Measurements from ENCODE around the gene S100A6.
A peak's percentile ranks its signal among the peaks of the same experiment; 100 is the strongest.
"Not testable (repeated sequence)": the region's sequence is repeated elsewhere in the genome, so short reads cannot be mapped to it uniquely, and the experiment has no call there.

S100A6 gene

DNA sequence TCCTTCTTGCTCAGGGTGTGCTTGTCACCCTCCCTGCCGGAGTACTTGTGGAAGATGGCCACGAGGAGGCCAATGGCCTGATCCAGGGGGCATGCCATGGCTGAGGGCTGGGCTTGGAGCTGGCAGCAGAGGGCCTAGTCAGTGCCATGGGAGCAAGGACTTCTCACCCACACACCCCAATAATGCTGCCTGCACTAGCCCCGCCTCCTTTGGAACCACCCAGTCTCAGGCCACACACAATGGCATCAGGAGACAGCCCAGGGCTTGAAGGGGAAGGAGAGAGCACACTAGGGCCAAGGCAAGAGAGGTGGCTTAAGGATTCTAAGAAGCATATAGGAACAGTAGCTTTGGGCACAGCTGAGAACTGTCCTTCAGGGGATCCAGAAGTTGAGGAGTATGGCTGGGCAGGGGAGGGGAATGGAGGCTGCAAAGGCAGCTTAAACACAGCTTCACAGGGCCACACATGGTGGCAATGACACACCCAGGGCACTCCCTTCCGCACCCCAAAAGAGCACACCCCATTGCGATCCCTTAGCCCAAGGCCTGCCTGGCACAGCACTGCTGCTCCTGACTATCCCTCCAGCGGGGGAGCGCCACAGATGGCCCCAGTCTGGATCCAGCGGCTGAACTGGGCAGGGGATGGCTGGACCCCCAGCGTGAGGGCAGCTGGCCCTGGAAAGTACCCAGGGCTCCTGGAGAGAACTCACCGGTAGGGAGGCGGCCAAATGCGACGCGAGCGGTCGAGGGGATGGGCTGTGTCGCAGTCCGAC is at the start of gene S100A6:
TSS of gene S100A6 (minus strand) at position 750 of the 770 bp plus-strand sequence. CDS start at position 98, 652 bp downstream.
- peak in 4 of 6 experiments; percentile 31 to 72 (median 48) for DNase-seq

DNA sequence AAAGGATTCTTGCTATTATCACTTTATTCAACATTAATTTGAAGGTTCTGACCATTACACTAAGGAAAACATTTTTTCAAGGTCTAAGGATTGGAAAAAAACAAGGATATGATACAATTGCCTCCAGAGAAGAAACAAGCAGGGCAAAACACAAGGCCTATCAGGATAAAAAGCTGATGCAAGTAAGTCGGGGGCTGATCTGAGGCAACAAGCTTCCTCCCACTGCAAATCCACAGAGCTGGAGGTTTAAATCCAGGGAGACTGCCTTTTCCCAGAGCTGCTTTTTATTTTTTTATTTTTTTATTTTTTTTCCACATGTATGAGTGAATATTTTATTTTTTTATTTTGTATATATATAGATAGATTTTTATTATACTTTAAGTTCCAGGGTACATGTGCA is 49.2 kb upstream of the S100A6 start:
- DNase-seq = no peak

DNA sequence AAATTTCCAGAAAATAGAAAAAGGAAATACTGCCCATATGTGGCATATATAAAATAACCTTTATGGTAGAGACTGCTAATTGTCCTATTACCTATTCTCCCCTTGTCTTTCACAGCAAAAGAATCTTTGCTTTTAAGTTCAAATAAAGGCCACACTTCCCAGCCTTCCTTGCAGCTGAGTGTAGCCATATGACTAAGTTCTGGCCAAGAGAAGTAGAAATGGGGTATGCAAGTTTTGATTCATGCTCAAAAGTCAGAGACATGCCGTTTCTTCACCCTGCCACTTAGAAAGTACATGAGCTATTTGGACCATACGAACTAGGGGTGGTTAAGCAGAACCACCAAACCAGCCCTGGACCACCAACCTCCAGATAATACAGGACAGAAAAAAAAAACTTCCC is 48.2 kb upstream of the S100A6 start:
- DNase-seq = no peak

DNA sequence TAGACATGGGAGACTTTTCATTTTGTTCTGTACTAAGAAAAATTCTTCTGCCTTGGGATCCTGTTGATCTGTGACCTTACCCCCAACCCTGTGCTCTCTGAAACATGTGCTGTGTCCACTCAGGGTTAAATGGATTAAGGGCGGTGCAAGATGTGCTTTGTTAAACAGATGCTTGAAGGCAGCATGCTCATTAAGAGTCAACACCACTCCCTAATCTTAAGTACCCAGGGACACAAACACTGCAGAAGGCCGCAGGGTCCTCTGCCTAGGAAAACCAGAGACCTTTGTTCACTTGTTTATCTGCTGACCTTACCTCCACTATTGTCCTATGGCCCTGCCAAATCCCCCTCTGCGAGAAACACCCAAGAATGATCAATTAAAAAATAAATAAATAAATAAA is 47.7 kb upstream of the S100A6 start:
- not testable (repeated sequence) for DNase-seq

DNA sequence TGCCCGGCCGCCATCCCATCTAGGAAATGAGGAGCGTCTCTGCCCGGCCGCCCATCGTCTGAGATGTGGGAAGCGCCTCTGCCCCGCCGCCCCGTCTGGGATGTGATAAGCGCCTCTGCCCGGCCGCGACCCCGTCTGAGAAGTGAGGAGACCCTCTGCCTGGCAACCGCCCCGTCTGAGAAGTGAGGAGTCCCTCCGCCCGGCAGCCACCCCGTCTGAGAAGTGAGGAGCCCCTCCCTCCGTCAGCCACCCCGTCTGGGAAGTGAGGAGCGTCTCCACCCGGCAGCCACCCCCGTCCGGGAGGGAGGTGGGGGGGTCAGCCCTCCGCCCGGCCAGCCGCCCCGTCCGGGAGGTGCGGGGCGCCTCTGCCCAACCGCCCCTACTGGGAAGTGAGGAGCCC is 47.0 kb upstream of the S100A6 start:
- not testable (repeated sequence) for DNase-seq

GRCh38 chr1:153578936-153579335 is 43.1 kb upstream of the S100A6 start:
- no peak for DNase-seq

DNA sequence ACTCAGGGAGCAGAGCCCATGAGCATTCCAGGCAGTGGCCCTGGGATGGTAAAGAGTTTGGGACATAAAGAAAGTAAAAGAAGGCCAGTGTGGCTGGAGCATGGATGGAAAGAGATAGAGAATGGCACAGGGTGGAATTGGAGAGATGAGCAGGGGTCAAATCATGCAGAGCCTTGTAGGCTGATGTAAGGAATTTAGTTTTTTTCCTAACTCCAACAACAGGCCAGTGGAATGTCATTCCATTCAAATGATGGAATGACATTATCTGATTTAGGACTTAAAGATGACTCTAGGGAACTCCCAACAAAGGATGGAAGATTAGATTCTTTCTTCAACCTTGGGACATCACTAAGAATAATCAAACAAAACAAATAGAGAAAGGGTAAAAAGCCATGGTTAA is 42.7 kb upstream of the S100A6 start:
- no peak for DNase-seq

DNA sequence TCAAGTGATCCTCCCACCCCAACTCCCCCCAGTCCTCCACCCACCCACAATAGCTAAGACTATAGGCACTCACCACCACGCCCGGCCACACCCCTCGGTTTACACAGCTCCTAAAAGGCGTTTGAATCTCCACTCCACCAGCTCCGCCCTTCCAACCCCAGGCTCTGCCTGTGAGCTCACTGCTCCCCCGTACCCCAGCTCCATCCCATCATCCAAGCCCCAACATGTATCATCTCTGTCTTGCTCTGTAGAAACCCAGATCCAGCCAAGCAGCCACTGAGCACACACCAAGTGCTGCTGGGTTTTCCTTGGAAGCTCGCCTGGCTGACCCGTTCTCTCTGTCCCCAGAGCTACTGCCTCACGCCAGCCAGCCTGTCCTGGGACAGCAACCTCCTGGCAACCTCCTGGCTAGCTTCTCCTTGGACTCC is 41.8 kb upstream of the S100A6 start:
- no peak for DNase-seq

- DNase-seq = no peak
Measured at GRCh38 chr1:153577138-153577537, 41.3 kb upstream of the S100A6 start.

DNA sequence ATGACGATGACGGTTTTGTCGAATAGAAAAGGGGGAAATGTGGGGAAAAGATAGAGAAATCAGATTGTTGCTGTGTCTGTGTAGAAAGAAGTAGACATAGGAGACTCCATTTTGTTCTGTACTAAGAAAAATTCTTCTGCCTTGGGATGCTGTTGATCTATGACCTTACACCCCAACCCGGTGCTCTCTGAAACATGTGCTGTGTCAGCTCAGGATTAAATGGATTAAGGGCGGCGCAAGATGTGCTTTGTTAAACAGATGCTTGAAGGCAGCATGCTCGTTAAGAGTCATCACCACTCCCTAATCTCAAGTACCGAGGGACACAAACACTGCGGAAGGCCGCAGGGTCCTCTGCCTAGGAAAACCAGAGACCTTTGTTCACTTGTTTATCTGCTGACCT is 39.7 kb upstream of the S100A6 start:
- not testable (repeated sequence) for DNase-seq

GRCh38 chr1:153575081-153575491 is 39.3 kb upstream of the S100A6 start:
- not testable (repeated sequence) for DNase-seq

DNA sequence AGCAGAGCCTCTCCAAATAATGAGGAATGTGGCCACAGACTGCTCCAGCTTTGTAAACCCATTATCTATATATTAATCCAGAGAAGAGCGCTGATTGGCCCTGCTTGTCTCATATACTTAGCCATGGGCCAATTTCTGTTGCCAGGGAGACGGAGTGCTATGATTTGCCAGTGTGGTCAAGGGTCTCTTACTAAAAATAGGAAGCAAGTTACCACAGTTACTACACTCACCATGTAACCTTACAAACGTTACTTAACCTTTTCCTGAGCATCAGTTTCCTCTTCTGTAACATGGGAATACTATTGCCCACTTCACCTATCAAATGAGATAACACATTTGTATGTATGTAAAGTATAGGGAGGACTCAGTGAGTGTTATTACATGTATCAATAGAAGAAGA is 37.6 kb upstream of the S100A6 start:
- no peak for DNase-seq

- peak; percentile 2 to 42 (median 27) for DNase-seq
Measured at GRCh38 chr1:153572569-153573015, 36.8 kb upstream of the S100A6 start.

- no peak for DNase-seq
Measured at GRCh38 chr1:153571706-153572105, 35.9 kb upstream of the S100A6 start.

DNA sequence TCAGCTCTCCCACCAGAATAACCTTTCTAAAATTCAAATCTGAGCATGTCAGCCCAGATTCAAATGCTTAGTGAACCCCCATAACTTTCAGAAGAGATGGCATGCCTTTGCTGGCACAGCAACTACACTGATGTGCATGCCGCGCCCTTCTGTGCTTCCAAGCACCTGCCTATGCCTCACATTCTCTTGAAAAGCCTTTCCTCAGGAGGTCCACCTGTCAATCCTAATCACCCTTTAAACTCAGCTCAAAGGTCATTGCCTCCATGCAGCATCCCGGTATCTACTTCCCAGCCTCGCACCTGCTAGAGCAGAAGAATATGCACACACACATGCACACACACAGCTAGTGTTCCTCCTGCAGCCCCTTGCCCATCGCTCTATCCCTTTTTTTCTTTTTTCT is 35.1 kb upstream of the S100A6 start:
- DNase-seq = no peak

- no peak for DNase-seq
Measured at GRCh38 chr1:153569465-153569864, 33.7 kb upstream of the S100A6 start.

- DNase-seq = peak; percentile 42 to 85 (median 70)
Measured at GRCh38 chr1:153568367-153569099, 32.7 kb upstream of the S100A6 start.

DNA sequence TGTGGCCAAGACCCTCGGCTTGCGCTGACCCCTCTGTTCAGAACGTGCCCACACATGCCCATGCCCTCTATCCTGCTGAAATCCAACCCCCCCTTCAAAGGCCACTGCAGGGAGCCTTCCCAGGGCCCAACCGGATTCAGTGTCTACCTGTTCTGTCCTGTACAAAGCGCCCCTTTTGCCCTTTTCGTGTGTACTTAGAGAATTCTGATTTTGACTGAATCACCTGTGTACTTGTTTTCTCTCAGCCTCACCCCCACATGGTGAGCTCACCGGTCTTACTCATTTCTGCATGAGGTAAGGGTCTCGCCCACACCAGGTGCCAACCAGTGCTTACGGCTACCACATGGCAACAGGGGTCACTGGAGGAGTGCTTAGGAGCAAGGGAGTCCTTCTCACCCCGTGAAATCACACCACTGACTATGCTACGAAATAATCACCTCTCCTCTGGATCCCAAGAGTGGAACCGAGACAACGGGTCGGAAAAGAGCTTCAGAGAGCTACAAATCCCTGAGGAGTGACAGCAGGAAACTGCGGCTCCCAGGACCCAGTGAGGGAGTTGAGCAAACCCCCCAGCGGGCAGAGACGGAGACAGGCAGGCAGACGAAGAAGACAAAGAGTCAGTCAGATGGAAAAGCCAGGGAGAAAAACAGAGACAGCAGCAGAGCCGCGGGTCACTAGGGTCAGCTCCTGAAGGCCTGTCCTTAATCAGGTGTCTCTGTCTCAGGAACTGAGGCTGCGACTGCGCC is 32.0 kb upstream of the S100A6 start:
- no peak for DNase-seq

DNA sequence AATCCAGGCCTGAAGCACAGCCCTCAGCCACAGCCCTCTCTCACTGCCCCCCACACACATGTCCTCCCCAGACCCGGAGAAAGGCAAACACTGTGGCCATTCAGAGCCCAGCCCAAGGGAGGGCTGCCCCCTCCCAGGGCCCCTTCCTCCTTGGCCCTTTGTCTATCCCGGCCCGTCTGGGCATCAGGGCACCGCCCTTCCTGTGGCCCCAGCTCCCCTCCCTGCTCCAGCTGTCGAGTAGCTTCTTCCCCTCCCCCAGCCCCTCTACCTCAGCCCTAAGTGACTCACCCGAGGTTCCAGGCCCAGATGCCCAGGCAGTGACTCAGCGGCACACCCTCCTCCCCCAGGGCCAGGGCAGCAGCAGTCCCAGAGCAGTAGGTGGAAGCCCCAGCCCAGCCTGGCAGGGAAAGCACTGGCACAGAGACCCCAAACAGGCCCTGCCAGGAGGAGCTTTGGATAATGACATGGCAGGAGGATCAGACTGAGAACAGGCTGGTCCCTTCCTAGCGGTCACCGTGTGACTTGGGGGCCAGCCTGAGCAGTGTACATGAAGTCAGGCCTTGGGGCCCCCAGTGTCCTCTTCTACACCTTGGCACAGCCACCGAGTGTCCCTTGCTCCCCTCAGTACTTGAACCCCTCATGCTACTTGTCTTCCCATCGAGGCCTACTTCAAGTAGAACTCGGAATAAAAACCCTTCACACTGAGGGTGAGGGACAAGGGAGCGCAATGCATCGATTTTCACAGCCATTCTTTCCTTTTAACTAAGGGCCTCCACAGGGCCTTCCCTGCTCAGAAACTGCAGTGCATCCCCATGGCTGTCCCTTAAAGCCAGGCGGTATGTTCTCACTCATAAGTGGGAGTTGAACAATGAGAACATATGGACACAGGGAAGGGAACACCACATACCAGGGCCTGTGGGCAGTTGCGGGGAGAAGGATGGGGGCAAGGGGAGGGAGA is 30.9 kb upstream of the S100A6 start:
- peak in 1 of 6 experiments; percentile 7 for DNase-seq

GRCh38 chr1:153565529-153566374 is 30.0 kb upstream of the S100A6 start, which contains the start of gene S100A2:
Gene S100A2, minus strand, starts transcription at chr1:153565844. Its CDS starts 1,967 bp downstream, at chr1:153563877.
- no peak for DNase-seq

DNA sequence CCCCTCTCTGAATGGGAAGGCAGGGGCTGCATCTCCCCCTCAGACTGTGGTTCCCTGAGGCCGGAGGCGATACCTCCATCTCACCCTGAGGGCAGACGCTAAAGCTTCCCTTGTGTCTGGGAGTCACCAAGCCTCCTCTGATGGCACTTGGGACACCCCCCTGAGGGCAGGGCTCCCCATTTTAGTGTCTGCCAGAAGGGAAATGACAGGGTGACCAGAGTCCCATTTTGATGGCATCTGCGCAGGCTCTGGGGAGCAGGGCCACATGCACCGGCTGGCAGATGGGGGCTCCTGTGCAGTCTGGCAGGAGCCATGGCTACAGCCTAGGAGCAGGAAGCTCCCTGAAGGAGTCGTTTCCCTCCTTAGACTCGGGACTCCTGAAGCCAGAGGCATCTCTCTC is 28.2 kb upstream of the S100A6 start:
- DNase-seq = no peak

Data from stimulated activated naive CD4-positive, alpha-beta T cell (primary cell).